Fibroblast of skin of right quadriceps (primary cell): ENCODE data around the gene INAFM2.

Experiments
- DNase-seq: peaks from one replicate; pipeline ENCODE4 v3.0.0-alpha.2; 2013

The INAFM2 gene

GRCh38 chr15:40323239-40323952 is at the start of gene INAFM2:
TSS of gene INAFM2 (plus strand) at chr15:40323692. CDS start at chr15:40324056, 364 bp downstream.
- DNase-seq, result peak; percentile 97

- DNase-seq, result peak; percentile 73
Observed at GRCh38 chr15:40274350-40275274, 48.9 kb upstream of the INAFM2 start.

DNA sequence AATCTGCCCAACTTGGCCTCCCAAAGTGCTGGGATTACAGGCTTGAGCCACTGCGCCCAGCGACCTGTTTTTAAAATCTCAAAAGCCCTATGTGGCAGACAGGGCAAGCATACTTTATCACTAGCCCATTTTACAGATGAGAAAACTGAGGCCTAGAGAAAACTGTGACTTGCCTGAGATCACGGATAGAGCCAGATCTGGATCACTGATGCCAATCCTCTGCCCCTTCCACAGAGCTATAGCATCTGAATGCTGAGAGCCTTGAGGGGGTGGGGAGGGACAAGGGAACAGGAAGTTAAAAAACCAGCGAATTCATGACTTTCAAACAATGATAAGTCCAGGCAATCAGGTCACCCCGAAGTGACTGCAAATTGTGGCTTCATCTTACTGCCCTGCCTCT is 48.0 kb upstream of the INAFM2 start:
- no peak for DNase-seq

DNA sequence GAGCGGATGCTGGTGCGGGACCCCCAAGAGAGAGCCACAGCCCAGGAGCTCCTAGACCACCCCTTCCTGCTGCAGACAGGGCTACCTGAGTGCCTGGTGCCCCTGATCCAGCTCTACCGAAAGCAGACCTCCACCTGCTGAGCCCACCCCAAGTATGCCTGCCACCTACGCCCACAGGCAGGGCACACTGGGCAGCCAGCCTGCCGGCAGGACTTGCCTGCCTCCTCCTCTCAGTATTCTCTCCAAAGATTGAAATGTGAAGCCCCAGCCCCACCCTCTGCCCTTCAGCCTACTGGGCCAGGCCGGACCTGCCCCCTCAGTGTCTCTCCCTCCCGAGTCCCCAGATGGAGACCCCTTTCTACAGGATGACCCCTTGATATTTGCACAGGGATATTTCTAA is 47.5 kb upstream of the INAFM2 start:
- DNase-seq, result no peak

DNA sequence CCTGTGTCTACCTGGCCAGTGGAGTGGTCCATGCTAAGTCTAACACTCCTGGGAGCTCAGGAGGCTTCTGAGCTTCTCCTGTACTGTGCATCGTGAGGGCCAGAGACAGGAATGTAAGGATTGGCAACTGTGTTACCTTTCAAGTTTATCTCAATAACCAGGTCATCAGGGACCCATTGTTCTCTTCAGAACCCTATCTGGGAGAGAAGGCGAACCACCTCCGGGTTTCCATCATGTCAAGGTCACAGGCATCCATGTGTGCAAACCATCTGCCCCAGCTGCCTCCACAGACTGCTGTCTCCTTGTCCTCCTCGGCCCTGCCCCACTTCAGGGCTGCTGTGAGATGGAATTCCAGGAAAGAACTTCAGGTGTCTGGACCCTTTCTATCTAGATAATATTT is 46.6 kb upstream of the INAFM2 start:
- DNase-seq, result no peak

DNA sequence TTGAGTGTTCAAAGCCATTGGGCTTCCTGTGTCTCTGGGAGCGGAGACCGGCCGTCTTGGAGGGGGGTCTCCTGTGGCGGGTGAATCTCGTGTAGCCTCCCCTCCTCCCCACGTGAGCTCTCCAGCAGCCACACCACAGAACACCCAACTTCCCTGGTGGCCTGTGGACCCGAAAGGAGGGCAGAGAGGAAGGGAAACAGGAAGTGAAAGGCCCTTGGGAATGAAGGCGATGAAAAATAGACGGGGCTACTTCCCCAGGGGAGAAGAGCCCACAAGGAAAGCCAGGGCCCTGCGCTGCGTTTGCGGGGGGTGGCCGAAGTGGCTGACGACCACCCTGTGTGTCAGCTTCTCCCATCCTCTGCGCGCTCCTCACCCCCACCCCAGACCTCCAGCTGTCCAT is 46.0 kb upstream of the INAFM2 start:
- DNase-seq, result no peak

- no peak for DNase-seq
Observed at GRCh38 chr15:40278026-40278425, 45.5 kb upstream of the INAFM2 start.

GRCh38 chr15:40279437-40280141 is 43.9 kb upstream of the INAFM2 start:
- DNase-seq, result peak; percentile 26

DNA sequence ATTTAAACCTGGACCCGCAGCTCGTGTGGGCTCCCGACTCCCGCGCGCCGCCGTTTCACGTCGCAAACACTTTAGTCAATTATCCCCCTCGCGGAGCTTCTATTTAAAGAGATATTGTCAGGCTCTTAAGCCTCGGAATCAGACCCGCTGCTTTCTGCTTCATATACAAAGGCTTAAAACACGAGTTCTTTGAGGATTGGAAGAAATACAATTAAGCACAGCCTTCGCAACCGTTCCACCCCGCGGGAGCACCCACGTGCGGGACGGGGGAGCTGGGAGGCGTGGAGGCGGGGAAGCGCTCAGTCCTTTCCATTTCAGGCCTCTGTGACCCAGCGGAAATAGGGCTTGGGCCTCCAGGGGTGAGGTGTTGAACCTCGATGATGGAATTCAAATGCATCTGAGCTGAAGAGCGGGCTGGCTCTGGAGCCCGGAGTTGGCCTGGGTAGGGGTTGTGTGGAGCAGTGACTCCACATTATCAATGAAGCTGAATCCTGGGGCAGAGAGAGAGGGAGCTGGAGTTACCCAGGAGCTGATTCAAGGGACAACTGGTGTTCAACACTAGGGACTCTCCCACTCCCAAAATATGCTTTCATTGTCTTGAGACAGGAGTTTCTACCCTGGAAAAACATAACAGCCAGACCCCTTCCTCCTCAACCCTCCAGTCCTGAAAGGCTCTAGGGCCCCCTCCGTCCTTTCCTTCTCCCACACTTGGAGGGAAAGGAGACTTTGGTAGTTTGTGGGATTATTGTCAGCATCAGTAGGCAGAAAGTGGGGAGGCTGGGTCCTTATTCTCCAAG is 43.0 kb upstream of the INAFM2 start:
- DNase-seq, result no peak

DNA sequence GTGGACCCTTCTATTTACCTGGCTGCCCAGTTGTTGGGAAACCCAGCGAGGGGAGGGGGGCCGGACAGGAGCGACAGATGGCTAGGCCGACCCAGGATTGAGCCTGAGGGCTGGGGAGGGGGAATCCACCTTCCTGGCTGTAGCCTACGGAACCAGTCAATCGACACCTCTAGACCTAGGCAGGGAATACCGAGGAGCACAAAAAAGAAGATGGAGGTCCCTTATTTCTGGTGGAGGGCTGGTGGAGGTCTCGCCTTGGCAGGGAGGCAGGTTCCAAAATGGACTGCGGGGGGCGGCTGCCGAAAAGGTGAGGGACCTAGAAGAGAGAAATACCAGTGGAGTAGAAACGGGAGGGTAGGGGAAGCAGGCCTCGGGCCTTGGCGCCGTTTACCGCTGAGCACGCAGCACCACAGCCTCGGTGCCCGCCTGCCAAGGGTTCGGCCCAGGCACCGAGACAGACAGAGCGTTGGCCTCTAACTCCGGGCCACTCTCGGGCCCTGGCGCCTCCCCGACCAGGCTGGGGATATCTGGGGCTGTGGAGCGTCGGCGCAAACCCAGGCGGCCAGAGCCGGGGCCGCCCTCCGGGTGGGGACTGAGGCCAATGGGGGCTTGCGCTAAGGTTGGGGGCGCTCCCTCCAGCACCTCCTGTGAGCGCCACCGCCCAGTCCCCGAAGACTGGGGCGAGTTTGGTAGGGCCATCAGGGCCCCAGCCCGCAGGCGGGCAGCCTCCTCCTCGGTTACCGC is 42.3 kb upstream of the INAFM2 start:
- no peak for DNase-seq

- DNase-seq, result no peak
Observed at GRCh38 chr15:40281801-40282146, 41.7 kb upstream of the INAFM2 start.

GRCh38 chr15:40282147-40282868 is 41.2 kb upstream of the INAFM2 start:
- no peak for DNase-seq

DNA sequence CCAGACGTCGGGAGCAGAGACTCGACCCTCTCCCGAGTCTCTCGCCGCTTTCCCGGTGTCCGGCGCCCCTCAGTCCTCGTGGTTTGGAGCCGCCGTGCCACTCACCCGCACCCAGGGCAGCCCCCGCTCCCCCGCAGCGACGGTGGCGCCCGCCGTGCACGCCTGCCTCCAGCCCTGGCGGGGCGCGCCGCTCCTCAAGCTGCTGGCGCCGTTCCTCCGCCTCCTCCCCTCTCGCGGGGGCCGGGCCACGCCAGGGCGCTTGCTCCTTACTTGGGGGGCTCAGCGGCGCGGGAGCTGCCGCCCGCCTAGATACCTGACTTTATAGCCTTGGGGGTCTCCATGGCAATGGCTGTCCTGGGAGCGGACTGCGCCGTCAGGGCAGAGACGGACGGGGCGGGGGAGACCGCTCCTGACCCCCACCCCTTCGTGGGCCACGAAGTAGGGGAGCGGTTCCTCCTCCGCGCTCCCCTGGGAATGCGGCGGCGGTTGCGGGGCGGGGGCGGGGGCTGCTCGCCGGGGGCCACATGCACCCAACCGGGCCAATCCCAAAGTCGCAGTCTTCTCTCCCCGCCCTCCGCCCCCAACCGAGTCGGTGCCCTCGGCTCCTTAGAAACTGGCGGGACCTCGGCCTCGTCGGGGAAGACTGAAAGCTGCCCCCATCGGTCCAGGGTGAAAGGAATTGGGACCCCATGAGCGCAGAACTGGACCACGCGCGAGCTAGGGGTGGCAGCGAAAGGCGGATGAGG is 40.5 kb upstream of the INAFM2 start, which contains the start of gene ANKRD63:
Gene ANKRD63 (minus strand): TSS at position 196 of the 746 bp plus-strand sequence. CDS start 478 bp downstream, outside the sequence.
- no peak for DNase-seq

DNA sequence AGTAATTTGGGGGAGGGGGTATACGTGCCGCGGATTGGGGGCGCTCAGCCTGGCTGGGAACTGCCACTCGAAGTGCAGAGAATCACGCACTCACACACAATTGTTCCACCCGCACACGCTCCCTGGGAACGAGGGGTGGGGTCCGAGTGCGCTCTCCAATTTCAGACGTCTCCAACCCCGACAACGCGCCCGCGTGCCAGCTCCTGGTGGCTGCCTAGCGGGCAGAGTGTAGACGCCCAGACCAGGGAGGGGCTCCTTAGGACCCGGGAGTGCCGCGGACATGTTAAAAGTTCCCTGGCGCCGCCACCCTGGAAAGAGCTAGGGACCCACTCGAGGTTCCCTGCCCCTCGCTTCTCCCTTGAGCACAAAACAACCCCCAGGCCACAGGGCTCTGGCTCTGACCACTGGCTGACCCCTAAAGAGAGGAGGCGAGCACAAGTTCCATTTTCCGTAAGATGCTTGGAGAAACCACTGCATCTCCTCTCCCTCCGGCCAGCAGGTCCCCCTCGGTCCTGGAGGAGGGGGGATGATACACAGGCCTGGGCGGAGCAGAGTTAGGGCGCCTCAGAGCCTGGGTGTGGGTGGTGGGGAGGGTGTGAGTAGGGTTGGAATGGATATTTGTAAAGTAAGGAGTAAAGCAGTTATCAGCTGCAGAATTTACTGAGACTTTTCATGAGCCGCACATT is 39.7 kb upstream of the INAFM2 start:
- no peak for DNase-seq

DNA sequence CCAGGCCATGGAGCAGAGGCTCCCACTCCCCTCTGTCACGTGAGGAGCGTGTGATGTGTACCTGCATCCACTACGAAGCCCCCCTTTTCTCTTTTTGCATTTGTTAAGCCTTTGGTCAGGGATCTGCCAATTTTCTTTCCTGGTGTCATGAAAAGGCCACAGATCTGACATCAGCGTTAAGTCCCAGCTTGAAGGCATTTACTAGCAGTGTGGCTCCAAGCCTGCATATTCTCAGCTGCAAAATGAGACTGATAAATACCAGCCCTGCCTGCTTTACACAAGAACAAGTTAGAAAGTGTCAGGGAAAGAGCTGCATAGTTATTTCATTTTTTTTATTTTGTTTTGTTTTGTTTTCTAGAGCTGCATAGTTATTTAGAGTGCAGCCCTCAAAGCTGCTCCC is 38.3 kb upstream of the INAFM2 start:
- DNase-seq, result peak; percentile 34

GRCh38 chr15:40285554-40286011 is 37.9 kb upstream of the INAFM2 start:
- peak; percentile 20 for DNase-seq

DNA sequence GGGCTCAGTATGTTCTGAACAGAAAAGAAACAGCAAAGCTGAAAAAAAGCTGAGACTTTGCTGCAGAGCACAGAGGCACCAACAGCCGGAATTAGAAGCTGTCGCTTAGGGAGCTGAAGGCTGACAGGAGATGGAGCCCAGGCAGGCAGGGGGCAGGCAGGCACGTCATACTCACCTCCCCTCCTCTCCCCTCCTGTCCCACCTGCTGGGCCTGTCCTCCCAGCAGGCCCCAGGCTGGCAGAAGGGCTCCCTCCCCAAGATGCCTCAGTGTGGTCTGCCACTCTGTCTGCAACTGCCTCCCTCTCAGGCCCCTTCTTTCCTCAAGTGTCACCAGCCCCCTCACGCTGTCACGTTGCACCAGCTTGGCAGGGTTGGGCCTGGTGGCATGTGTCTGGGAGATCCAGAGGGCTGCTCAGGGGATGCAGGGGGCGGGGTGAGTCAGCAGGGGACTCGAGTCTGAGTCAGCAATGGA is 37.4 kb upstream of the INAFM2 start:
- no peak for DNase-seq

DNA sequence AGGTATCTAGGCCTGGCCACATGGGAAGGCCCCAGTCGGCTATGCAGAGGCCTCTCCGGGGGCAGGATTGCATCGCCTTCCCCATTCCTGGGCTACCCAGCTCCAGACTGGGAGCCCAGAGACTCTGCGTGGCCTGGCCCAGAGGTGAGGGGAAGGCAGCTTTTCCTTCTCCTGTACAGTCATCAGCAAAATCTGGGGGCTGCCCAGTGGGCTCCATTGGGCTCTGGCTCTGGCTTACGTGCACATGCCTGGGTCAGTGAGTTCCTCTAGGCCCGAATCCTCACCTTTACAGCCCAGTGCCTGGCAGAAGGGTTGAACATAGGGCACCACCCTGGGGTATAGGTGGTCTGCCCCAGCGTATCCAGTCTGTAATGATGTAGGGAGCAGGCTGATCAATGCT is 36.7 kb upstream of the INAFM2 start:
- no peak for DNase-seq

DNA sequence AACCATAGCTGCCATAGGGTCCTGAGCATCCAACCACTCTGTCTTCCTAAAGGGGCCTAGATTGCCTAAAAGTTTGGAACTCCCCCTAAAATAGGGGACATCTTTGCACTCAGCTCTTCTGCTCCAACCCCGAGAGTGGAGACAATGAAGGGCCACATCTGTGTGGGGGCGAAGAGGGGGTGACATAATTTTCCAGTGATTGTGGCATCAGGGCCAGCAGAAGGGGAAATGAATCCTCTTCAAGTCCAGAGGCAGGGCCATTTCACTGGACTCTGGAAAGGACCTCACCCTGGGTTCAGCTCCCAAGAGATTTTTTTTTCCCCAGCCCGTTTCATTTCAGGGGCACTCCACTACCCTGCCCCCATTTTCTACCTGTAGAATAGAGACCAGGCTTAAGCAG is 36.0 kb upstream of the INAFM2 start:
- DNase-seq, result no peak

DNA sequence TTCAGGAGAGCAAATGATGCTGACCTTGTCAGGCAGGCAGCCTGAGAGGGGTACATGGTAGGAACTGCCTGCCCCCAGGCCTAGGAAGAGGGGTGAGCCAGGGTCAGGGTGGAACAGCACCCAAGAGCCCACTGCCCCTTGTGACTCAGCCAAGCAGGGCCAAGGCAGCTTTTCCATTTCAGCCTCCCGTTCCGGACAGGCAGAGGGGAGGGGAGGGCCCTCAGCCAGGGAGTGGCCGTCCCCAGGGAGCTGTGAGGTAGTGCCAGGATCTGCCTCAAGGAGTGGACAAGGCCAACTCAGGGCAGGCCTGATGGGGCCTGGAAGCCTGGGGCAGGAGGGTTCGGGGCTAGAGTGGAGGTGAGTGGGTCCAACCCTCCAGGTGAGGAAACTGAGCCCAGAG is 35.5 kb upstream of the INAFM2 start:
- no peak for DNase-seq
